Hippocampal formation (tissue), 2 donors: ENCODE results near the gene STX17.
"Not testable (repeated sequence)": the region's sequence is repeated elsewhere in the genome, so short reads cannot be mapped to it uniquely, and the experiment has no call there.

Source experiments
- DNase-seq, 2 donors: peaks; one replicate each; lab custom pipeline; 2025; lab: John Stamatoyannopoulos, UW

STX17 gene

GRCh38 chr9:99906403-99907207 lies at the start of gene STX17:
TSS of gene STX17 (plus strand) at chr9:99906654. CDS start at chr9:99915240, 8,586 bp downstream.
- DNase-seq = peak; percentile 22 to 73

GRCh38 chr9:99857576-99857975 lies 48.9 kb upstream of the STX17 start:
- not testable (repeated sequence) for DNase-seq

GRCh38 chr9:99858087-99858486 lies 48.4 kb upstream of the STX17 start:
- DNase-seq = no peak

GRCh38 chr9:99859243-99859980 lies 47.0 kb upstream of the STX17 start:
- DNase-seq = no peak

GRCh38 chr9:99860266-99860665 lies 46.2 kb upstream of the STX17 start:
- DNase-seq = no peak

GRCh38 chr9:99863955-99864354 lies 42.5 kb upstream of the STX17 start:
- DNase-seq = no peak

- peak in 1 of 2 donors; percentile 21 for DNase-seq
These were observed 40.1 kb upstream of the STX17 start for GRCh38 chr9:99866398-99866797.

- DNase-seq = no peak
These were observed 38.9 kb upstream of the STX17 start for GRCh38 chr9:99867536-99867935.

GRCh38 chr9:99867968-99868367 lies 38.5 kb upstream of the STX17 start:
- no peak for DNase-seq

GRCh38 chr9:99868845-99869244 lies 37.6 kb upstream of the STX17 start:
- DNase-seq = no peak

GRCh38 chr9:99870126-99870525 lies 36.3 kb upstream of the STX17 start:
- no peak for DNase-seq

- no peak for DNase-seq
These were observed 32.9 kb upstream of the STX17 start for GRCh38 chr9:99873531-99873930.

GRCh38 chr9:99873943-99874584 lies 32.4 kb upstream of the STX17 start:
- DNase-seq = no peak

- DNase-seq = no peak
These were observed 30.3 kb upstream of the STX17 start for GRCh38 chr9:99876190-99876589.

GRCh38 chr9:99878651-99879050 lies 27.8 kb upstream of the STX17 start:
- no peak for DNase-seq

GRCh38 chr9:99881769-99882168 lies 24.7 kb upstream of the STX17 start:
- DNase-seq = no peak

- DNase-seq = no peak
These were observed 20.7 kb upstream of the STX17 start for GRCh38 chr9:99885747-99886146.

GRCh38 chr9:99889120-99889519 lies 17.3 kb upstream of the STX17 start:
- DNase-seq = no peak

GRCh38 chr9:99894826-99895225 lies 11.6 kb upstream of the STX17 start:
- DNase-seq = no peak

GRCh38 chr9:99895510-99895909 lies 10.9 kb upstream of the STX17 start:
- no peak for DNase-seq

GRCh38 chr9:99896119-99896518 lies 10.3 kb upstream of the STX17 start:
- DNase-seq = no peak

- DNase-seq = no peak
These were observed 3.1 kb upstream of the STX17 start for GRCh38 chr9:99903393-99903792.
